Uterus (tissue), 4 donors: ENCODE results near the gene ZNF518B. TPM values are rescaled to one million over a fixed set of nuclear protein-coding genes. Genes with fewer than 3 reads are reported as not detected.

Source experiments
- DNase-seq, 2 donors: peaks; one replicate each; pipeline ENCODE4 v3.0.0-alpha.2; 2019 to 2020
- H3K27ac ChIP-seq, 2 donors: fragments of 200-600 bp; sonication (generic); 1 replicate in 1 of 2; 2 replicates in 1 of 2; pipeline ENCODE4 v1.5.1; 2016 to 2018
- H3K27me3 ChIP-seq, 2 donors: fragments of 200-600 bp; sonication (generic); one replicate each; pipeline ENCODE4 v1.5.1; 2018 to 2019; ENCODE audit warnings: control low read depth in 1 of 2
- H3K36me3 ChIP-seq, 2 donors: fragments of 200-600 bp; sonication (generic); one replicate each; pipeline ENCODE4 v1.5.1; 2019; ENCODE audit warnings: control low read depth in 1 of 2
- H3K4me1 ChIP-seq, 2 donors: fragments of 200-600 bp; sonication (generic); one replicate each; pipeline ENCODE4 v1.5.1; 2018 to 2019; ENCODE audit warnings: control low read depth in 1 of 2
- H3K4me3 ChIP-seq, 2 donors: fragments of 200-600 bp; sonication (generic); 1 replicate in 1 of 2; 2 replicates in 1 of 2; pipeline ENCODE4 v1.5.1; 2018 to 2019; ENCODE audit warnings: mild to moderate bottlenecking in 1 of 2
- H3K9me3 ChIP-seq, 2 donors: fragments of 200-600 bp; sonication (generic); one replicate each; pipeline ENCODE4 v1.5.1; 2019; ENCODE audit warnings: control low read depth in 1 of 2
- POLR2A ChIP-seq, 2 donors: fragments of 450-650 bp; IDR thresholded peaks; one replicate each; pipeline ENCODE4 v1.6.1; 2016; ENCODE audit warnings: antibody characterized with exemption in 2 of 2, mild to moderate bottlenecking in 1 of 2, moderate library complexity in 1 of 2
- intact Hi-C: fragments of 100-400 bp; cut with DNase I; formaldehyde crosslinking; loops from one replicate; pipeline ENCODE4 v1.15.1; 2023; ENCODE audit warnings: low total_unique reads
- total RNA-seq, 4 donors: library from RNA; depleted of rRNA in 3 of 4; stranded (reverse); fragments of >200 nt in 3 of 4; gene quantifications; one replicate each; pipeline versions ENCODE4 v1.1.0 to v1.2.4, GENCODE V29; 2014 to 2023
- TF ChIP-seq, protein P1 (sequence below), 4 experiments: fragments of 200-600 bp in 2 of 4; fragments of 450-650 bp in 2 of 4; sonication (generic) in 2 of 4; IDR thresholded peaks; one replicate each; pipeline ENCODE4 v1.5.1; 2016 to 2019; ENCODE audit warnings: antibody characterized with exemption in 4 of 4, mild to moderate bottlenecking in 2 of 4, moderate library complexity in 1 of 4
- donor health status: DM: yes; HTN: yes; CAD: no.

The ZNF518B gene
- total RNA-seq, 4 donors from 2014 or later = 13.8 to 105 (median 46.4) TPM

GRCh38 chr4:10490996-10491395, 33.8 kb upstream of the ZNF518B start:
- H3K4me3 ChIP-seq = no peak overlapping the region
- no peaks in the 10 kb centered on the region for H3K36me3 ChIP-seq
- no peak for DNase-seq
- TF ChIP-seq, protein P1, sequence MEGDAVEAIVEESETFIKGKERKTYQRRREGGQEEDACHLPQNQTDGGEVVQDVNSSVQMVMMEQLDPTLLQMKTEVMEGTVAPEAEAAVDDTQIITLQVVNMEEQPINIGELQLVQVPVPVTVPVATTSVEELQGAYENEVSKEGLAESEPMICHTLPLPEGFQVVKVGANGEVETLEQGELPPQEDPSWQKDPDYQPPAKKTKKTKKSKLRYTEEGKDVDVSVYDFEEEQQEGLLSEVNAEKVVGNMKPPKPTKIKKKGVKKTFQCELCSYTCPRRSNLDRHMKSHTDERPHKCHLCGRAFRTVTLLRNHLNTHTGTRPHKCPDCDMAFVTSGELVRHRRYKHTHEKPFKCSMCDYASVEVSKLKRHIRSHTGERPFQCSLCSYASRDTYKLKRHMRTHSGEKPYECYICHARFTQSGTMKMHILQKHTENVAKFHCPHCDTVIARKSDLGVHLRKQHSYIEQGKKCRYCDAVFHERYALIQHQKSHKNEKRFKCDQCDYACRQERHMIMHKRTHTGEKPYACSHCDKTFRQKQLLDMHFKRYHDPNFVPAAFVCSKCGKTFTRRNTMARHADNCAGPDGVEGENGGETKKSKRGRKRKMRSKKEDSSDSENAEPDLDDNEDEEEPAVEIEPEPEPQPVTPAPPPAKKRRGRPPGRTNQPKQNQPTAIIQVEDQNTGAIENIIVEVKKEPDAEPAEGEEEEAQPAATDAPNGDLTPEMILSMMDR (IDR thresholded peaks at IDR 0.05) = no peak
- TF ChIP-seq POLR2A (IDR thresholded peaks at IDR 0.05) = no peak
- H3K4me1 ChIP-seq = no peaks in the 10 kb centered on the region
- H3K27me3 ChIP-seq = no peaks in the 10 kb centered on the region
- H3K27ac ChIP-seq = no peak overlapping the region
- intact Hi-C loops = no loop called here
- no peaks in the 10 kb centered on the region for H3K9me3 ChIP-seq

DNA sequence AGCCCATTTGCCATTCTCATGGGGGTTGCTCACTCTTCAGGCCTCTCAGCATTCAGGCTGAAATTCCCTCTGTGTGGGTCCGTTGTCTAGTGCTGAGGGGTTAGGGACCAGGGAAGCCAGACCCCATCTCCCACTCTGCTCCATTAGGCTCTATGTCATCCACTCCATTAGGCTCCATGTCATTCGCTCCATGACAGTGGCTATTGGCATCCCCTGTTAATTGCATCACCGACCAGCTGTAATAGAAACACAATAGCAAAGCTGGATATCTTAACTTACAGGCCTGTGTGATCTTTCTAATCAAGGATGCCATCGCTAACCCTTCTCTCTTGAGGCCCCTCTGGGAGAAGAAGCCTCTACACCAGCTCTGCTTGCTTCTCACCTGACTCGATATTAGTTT, 25.7 kb upstream of the ZNF518B start:
- Histone ChIP-seq H3K9me3 (no peaks in the 10 kb centered on the region), H3K4me3 (no peak overlapping the region), H3K27ac (no peak overlapping the region), H3K27me3 (no peaks in the 10 kb centered on the region), H3K4me1 (no peaks in the 10 kb centered on the region), H3K36me3 (no peaks in the 10 kb centered on the region)
- intact Hi-C loops = no loop called here
- DNase-seq = no peak
- no peak for TF ChIP-seq POLR2A (IDR thresholded peaks at IDR 0.05)
- TF ChIP-seq, protein P1 (IDR thresholded peaks at IDR 0.05) = no peak

DNA sequence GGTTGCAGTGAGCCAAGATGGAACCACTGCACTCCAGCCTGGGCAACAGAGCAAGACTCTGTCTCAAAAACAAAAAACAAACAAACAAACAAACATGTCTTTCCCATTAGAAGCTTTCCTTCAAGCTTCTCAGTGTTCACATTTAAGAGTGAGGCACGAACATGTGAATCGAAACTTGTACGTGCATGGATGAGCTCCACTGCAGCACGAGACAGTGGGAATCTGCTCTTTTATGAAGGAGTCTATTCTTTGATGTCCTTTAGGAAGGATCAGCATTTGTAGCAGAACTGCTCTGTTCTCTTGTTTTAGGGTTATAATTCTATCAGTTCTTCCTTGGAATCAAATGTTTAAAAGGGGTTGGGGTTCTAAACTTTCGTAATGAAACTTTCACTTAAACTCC, 23.4 kb upstream of the ZNF518B start:
- Histone ChIP-seq H3K27me3 (no peaks in the 10 kb centered on the region), H3K4me3 (no peak overlapping the region), H3K4me1 (no peaks in the 10 kb centered on the region), H3K27ac (no peak overlapping the region), H3K9me3 (no peaks in the 10 kb centered on the region), H3K36me3 (no peaks in the 10 kb centered on the region)
- intact Hi-C loops = no loop called here
- no peak for DNase-seq
- TF ChIP-seq, protein P1 (IDR thresholded peaks at IDR 0.05) = no peak
- no peak for TF ChIP-seq POLR2A (IDR thresholded peaks at IDR 0.05)

GRCh38 chr4:10478621-10479020, 21.4 kb upstream of the ZNF518B start:
- H3K36me3 ChIP-seq = no peaks in the 10 kb centered on the region
- no peaks in the 10 kb centered on the region for H3K9me3 ChIP-seq
- no peaks in the 10 kb centered on the region for H3K4me1 ChIP-seq
- H3K27ac ChIP-seq = no peak overlapping the region
- intact Hi-C loops = no loop called here
- no peak overlapping the region for H3K4me3 ChIP-seq
- no peak for DNase-seq
- TF ChIP-seq POLR2A (IDR thresholded peaks at IDR 0.05) = no peak
- TF ChIP-seq, protein P1 (IDR thresholded peaks at IDR 0.05) = no peak
- H3K27me3 ChIP-seq = no peaks in the 10 kb centered on the region

DNA sequence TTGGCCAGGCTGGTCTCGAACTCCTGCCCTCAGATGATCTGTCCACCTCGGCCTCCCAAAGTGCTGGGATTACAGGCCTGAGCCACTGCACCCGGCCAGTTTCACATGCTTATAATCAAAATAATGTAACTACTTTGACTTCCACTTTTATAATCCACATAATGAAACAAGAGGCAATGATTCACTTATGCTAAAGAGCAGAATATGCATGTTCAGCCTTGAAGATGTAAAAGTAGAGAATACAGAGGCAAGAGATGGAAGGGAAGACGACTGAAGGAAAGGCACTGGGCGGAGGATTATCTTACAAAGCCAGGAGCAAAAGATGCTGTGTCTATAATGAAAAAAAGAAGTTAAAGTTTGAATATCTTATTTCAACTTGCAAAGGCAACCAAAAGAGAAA, 13.3 kb upstream of the ZNF518B start:
- intact Hi-C loops = no loop called here
- no peak overlapping the region for H3K4me3 ChIP-seq

More for the DNA sequence above, 13.3 kb upstream of the ZNF518B start:
- H3K9me3 ChIP-seq = no peaks in the 10 kb centered on the region
- no peak for DNase-seq
- H3K27ac ChIP-seq = no peak overlapping the region
- no peak for TF ChIP-seq POLR2A (IDR thresholded peaks at IDR 0.05)
- TF ChIP-seq, protein P1 (IDR thresholded peaks at IDR 0.05) = no peak
- H3K27me3 ChIP-seq = no peaks in the 10 kb centered on the region
- H3K36me3 ChIP-seq = no peaks in the 10 kb centered on the region
- no peaks in the 10 kb centered on the region for H3K4me1 ChIP-seq
